ENCODE results near the gene RAB31.
A peak's percentile ranks its signal among the peaks of the same experiment; 100 is the strongest.

RAB31 gene

DNA sequence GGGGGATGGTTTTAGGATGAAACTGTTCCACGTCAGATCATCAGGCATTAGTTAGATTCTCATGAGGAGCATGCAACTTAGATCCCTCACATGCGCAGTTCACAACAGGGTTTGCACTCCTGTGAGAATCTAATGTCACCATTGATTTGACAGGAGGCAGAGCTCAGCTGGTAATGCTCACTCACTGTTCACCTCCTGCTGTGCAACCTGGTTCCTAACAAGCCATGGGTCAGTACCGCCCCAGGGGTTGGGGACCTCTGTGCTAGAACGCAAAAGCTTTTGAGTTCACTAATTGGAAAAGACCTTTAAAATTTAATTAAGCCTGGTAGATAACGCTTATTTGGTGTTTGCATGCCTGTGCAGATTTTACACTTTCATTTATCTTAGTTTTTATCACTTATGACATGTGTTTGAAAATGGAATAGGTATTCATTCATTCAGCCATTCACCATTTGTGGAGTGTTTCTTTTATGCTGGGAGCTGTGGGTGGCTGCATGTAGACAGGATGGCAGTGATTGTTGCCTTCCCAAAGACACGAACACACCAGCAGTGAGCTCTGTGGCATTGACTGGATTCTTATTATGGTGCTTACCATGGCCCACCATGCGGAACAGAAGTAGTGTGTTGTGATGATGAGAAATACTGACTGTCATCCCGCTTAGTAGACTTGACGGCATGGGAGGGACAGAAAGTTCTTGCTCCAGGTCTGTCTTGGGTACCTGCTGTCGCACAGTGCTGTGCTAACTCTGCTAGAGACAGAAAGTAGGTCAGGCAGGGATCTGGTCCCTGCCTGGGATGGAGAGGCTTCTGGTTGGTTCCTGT lies 6.4 kb downstream of the RAB31 start:
- Histone ChIP-seq H3K27ac (no peak overlapping the region), H3K4me3 (no peak overlapping the region), H3K9me3 (replicated peaks in 1 of 11) (no peaks in the 10 kb centered on the region), H4K20me1 (peaks cover 0 to 88% (median 3%) of the 10 kb centered on the region in 11 experiments; a peak in 7 of 22 replicates), H3K4me2 (peak overlapping the region in 2 of 11 experiments; percentile 72 to 79; a peak in 3 of 22 replicates), H3K36me3 (peaks cover 0 to 18% (median 0%) of the 10 kb centered on the region in 11 experiments; a peak in 2 of 22 replicates), H3K27me3 (peaks cover 0 to 27% (median 17%) of the 10 kb centered on the region in 11 experiments; a peak in 19 of 22 replicates), H3K4me1 (peaks cover 14 to 87% (median 40%) of the 10 kb centered on the region in 10 experiments), H3K9ac (0 out of 22 replicates have a peak overlapping the region, but pooled peaks of 1 of the 11 experiments have one; percentile 1)
- TF ChIP-seq Cebpa-rat (IDR thresholded peaks at IDR 0.05) = no peak

DNA sequence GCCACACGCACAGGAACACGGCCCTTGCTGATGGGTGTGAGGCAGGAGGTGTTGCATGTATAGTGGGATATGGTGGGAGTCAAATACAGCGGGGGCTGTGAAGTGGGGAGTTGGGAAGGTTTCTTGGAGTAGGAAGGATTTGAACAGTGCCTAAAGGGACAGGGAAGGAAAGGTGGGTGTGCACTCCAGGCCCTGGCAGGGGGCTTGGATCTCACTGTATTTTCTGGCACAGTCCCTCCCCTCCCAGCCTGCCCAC lies 6.9 kb downstream of the RAB31 start:
- H3K27me3 ChIP-seq = peaks cover 0 to 21% (median 11%) of the 10 kb centered on the region in 11 experiments; a peak in 18 of 22 replicates
- no peaks in the 10 kb centered on the region for H3K9me3 ChIP-seq (replicated peaks in 1 of 11)
- peaks cover 0 to 23% (median 0%) of the 10 kb centered on the region in 11 experiments; a peak in 2 of 22 replicates for H3K36me3 ChIP-seq
- no peak overlapping the region for H3K4me3 ChIP-seq
- H4K20me1 ChIP-seq = peaks cover 0 to 88% (median 0%) of the 10 kb centered on the region in 11 experiments; a peak in 6 of 22 replicates
- peaks cover 11 to 85% (median 36%) of the 10 kb centered on the region in 10 experiments for H3K4me1 ChIP-seq
- H3K9ac ChIP-seq = 0 out of 22 replicates have a peak overlapping the region, but pooled peaks of 1 of the 11 experiments have one; percentile 1
- no peak overlapping the region for H3K27ac ChIP-seq
- peak overlapping the region in 3 of 11 experiments; percentile 51 to 72 (median 65); a peak in 5 of 22 replicates for H3K4me2 ChIP-seq
- no peak for TF ChIP-seq Cebpa-rat (IDR thresholded peaks at IDR 0.05)

DNA sequence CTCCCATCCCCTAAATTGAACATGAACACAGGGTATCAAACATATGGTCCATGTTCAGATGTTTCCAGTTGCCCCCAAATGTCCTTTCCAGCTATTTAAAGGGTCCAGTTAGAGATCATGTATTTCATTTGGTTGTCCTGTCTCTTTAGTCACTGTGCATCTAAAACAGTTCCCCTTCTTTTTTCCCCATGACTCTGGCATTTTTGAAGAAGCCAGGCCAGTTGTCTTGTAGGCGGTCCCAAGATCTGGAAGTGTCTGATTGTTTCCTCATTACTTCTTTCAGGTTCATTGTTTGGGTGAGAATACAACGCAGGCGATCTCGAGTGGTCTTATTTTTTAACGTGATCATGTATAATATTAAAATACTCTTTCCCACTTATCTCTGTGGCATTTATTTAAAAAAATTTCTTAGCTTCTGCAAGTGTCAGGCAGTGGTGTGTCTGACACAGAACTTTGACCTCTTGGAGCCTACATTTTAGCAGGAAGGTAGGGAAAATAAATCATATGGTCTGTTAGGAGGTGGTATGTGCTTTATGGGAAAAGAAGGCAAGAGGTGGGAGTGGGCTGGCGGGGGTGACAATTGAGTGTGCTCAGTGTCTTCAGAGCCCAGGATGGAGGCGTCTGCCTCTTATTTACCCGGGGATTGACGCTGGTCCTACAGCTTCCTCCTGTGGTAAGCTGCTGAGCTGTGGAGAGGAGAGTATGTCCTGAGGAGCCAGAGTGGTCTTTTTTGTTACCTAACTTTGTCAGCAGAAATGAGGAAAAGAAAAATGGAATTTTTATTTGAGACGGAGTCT lies 8.1 kb downstream of the RAB31 start:
- H3K4me1 ChIP-seq = peaks cover 0 to 74% (median 24%) of the 10 kb centered on the region in 10 experiments; a peak in 17 of 20 replicates
- H3K36me3 ChIP-seq = peaks cover 0 to 33% (median 0%) of the 10 kb centered on the region in 11 experiments; a peak in 3 of 22 replicates
- H3K4me2 ChIP-seq = peak overlapping the region in 4 of 11 experiments; percentile 43 to 72 (median 58); a peak in 8 of 22 replicates
- peaks cover 0 to 10% (median 2%) of the 10 kb centered on the region in 11 experiments; a peak in 5 of 22 replicates for H3K27me3 ChIP-seq
- H3K9ac ChIP-seq = 0 out of 22 replicates have a peak overlapping the region, but pooled peaks of 1 of the 11 experiments have one; percentile 1
- peaks cover 0 to 93% (median 0%) of the 10 kb centered on the region in 11 experiments; a peak in 7 of 22 replicates for H4K20me1 ChIP-seq
- no peak overlapping the region for H3K4me3 ChIP-seq
- H3K9me3 ChIP-seq (replicated peaks in 1 of 11) = no peaks in the 10 kb centered on the region
- peak overlapping the region in 2 of 11 experiments; percentile 11 to 41; a peak in 4 of 22 replicates for H3K27ac ChIP-seq
- TF ChIP-seq Cebpa-rat (IDR thresholded peaks at IDR 0.05) = no peak

DNA sequence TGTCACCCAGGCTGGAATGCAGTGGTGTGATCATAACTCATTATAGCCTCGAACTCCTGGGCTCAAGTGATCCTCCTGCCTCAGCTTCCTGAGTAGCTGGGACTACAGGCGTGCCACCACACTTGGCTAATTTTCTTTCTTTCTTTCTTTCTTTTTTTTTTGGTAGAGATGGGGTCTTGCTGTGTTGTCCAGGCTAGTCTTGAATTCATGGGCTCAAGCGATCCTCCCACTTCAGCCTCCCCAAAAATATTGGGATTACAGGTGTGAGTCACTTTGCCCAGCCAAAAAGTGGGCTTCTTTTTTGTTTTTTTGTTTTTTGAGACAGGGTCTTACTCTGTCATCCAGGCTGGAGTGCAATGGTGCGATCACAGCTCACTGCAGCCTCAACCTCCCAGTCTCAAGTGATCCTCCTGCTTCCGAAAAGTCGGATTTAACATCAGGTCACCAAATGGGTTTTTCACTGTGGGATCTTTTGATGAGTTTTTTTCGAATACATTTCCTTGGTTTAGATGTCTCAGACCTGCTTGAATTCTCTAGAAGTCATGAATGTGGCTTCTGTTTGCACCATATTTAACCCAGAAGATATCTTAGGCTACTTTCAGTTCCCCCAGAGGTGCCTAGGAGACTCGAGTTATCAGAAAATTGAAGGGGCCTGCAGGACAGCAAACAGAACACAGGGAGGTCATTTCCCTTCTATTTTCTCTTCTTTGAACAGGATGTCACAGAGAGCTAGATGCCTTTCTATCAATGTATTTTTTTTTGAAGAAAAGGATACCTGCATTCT lies 8.9 kb downstream of the RAB31 start:
- Histone ChIP-seq H3K4me1 (peaks cover 0 to 66% (median 17%) of the 10 kb centered on the region in 10 experiments; a peak in 14 of 20 replicates), H3K4me2 (peak overlapping the region in 5 of 11 experiments; percentile 8 to 72 (median 51); a peak in 10 of 22 replicates), H3K9ac (no peak overlapping the region), H3K4me3 (no peak overlapping the region), H3K27ac (no peak overlapping the region), H3K36me3 (peaks cover 0 to 41% (median 0%) of the 10 kb centered on the region in 11 experiments; a peak in 3 of 22 replicates), H4K20me1 (peaks cover 0 to 96% (median 0%) of the 10 kb centered on the region in 11 experiments; a peak in 7 of 22 replicates), H3K9me3 (replicated peaks in 1 of 11) (no peaks in the 10 kb centered on the region), H3K27me3 (peaks cover 0 to 2% (median 0%) of the 10 kb centered on the region in 11 experiments; a peak in 1 of 22 replicates)
- no peak for TF ChIP-seq Cebpa-rat (IDR thresholded peaks at IDR 0.05)

DNA sequence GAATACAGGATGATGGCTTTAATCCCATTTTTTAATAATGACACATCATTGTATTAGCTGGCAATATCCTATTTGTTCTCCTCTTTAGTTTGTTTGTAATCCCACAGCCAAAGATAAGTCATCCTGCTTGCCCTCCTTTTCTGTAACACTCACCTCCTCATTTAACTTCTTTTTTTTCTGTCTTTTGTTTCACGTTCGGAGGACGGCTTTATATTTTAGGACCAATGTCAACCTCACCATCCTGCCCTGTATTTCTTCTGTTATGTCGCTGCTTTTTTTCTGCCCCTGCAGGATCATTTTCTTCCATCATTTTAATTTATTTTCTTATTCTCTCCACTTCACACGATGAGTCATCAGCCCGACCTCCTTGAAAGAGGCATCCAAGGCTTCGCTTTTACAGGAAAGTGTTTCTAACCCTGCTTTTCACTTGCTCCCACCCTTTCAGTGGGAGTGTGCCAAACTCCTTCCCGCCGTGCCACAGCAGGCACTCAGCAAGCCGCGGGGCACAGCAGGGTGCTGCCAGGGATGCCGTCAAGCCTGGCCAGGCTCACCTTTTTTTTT lies 11.4 kb downstream of the RAB31 start:
- Histone ChIP-seq H3K27ac (no peak overlapping the region), H4K20me1 (peaks cover 0 to 95% (median 0%) of the 10 kb centered on the region in 11 experiments; a peak in 7 of 22 replicates), H3K9me3 (replicated peaks in 1 of 11) (peaks cover 0 to 9% (median 0%) of the 10 kb centered on the region in 11 experiments; a peak in 2 of 22 replicates), H3K9ac (no peak overlapping the region), H3K4me3 (no peak overlapping the region), H3K4me2 (no peak overlapping the region), H3K4me1 (peaks cover 0 to 40% (median 7%) of the 10 kb centered on the region in 10 experiments; a peak in 10 of 20 replicates), H3K36me3 (peaks cover 0 to 58% (median 0%) of the 10 kb centered on the region in 11 experiments; a peak in 6 of 22 replicates), H3K27me3 (no peaks in the 10 kb centered on the region)
- no peak for TF ChIP-seq Cebpa-rat (IDR thresholded peaks at IDR 0.05)

DNA sequence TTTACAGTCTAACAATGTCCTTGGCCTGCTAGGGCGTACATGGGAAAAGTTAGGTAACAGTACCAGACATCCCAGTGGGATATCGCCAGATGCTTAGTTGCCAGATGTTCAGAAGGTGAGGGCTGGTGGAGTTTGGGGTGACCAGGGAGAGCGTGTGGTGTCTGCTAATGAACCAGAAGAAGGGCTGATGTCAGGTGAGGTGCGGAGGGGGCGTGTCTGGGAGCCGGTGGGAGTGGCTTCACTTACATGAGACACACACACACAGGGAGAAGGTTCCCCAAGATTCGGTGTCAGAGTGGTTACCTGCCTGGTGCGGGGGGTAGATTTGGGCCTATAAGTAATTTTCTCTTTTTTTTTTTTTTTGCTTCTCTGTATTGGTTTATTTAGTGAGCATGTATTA lies 12.2 kb downstream of the RAB31 start:
- TF ChIP-seq Cebpa-rat (IDR thresholded peaks at IDR 0.05) = no peak
- no peak overlapping the region for H3K27ac ChIP-seq
- H3K4me2 ChIP-seq = no peak overlapping the region
- H4K20me1 ChIP-seq = peaks cover 0 to 95% (median 0%) of the 10 kb centered on the region in 11 experiments; a peak in 7 of 22 replicates
- no peaks in the 10 kb centered on the region for H3K27me3 ChIP-seq
- peaks cover 0 to 65% (median 0%) of the 10 kb centered on the region in 11 experiments; a peak in 6 of 22 replicates for H3K36me3 ChIP-seq
- H3K9ac ChIP-seq = no peak overlapping the region
- H3K4me3 ChIP-seq = no peak overlapping the region
- peaks cover 0 to 32% (median 7%) of the 10 kb centered on the region in 10 experiments; a peak in 10 of 20 replicates for H3K4me1 ChIP-seq
- H3K9me3 ChIP-seq (replicated peaks in 1 of 11) = peaks cover 0 to 9% (median 0%) of the 10 kb centered on the region in 11 experiments; a peak in 2 of 22 replicates

DNA sequence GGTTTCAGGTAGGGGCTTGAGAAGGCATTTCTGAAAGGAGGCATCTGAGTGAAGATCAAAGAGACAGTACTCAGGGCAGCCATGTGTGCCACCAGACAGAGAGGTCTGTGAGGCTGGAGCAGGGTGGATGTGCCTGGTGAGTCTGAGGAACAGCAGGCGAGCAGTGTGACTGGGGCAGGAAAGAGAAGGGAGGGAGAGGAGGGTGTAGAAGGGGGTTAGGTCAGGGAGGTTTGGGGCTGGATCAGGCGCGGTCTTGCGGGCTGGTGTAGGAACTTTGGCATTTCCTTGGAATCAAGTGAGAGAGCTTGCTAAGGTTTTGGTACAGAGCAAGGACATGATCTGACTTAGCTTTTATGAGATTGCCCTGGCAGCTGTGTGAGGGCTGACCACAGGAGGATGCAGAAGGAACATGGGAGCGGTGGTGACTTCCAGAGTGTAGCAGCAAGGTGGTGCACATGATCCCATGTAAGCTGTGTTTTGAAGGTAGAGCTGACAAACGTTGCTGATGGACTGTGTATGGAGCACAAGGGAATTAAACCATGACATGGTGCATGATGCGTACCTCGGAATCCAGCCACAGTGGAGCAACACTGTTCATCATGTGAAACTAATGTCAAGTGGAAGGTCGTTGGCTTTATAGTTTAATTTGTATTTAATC lies 13.9 kb downstream of the RAB31 start:
- Histone ChIP-seq H3K4me1 (peaks cover 0 to 21% (median 3%) of the 10 kb centered on the region in 10 experiments; a peak in 10 of 20 replicates), H3K27me3 (no peaks in the 10 kb centered on the region), H3K4me2 (no peak overlapping the region), H3K36me3 (peaks cover 0 to 80% (median 0%) of the 10 kb centered on the region in 11 experiments; a peak in 6 of 22 replicates), H3K9me3 (replicated peaks in 1 of 11) (peaks cover 0 to 9% (median 0%) of the 10 kb centered on the region in 11 experiments; a peak in 2 of 22 replicates), H4K20me1 (peaks cover 0 to 95% (median 0%) of the 10 kb centered on the region in 11 experiments; a peak in 7 of 22 replicates), H3K9ac (no peak overlapping the region), H3K4me3 (no peak overlapping the region), H3K27ac (no peak overlapping the region)
- TF ChIP-seq Cebpa-rat (IDR thresholded peaks at IDR 0.05) = no peak
